GM21717 (cell line): ENCODE measurements around the gene LRRTM4.
"Not testable (repeated sequence)": the region's sequence is repeated elsewhere in the genome, so short reads cannot be mapped to it uniquely, and the experiment has no call there.

Experiments
- ATAC-seq: cut with Tn5 transposase; IDR thresholded peaks from one replicate; pipeline ENCODE4 v1.9.1; 2021; ENCODE audit warnings: mild to moderate bottlenecking, moderate library complexity; ENCODE audit not compliant: unreplicated experiment

Gene LRRTM4

DNA sequence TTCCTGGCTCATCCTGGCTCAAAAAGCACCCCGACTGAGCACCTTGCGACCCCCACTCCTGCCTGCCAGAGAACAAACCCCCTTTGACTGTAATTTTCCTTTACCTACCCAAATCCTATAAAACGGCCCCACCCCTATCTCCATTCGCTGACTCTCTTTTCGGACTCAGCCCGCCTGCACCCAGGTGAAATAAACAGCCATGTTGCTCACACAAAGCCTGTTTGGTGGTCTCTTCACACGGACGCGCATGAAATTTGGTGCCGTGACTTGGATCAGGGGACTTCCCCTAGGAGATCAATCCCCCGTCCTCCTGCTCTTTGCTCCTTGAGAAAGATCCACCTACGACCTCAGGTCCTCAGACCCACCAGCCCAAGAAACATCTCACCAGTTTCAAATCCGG is 433.8 kb downstream of the LRRTM4 start:
- not testable (repeated sequence) for ATAC-seq

GRCh38 chr2:77087987-77088414 is 434.2 kb downstream of the LRRTM4 start:
- no peak for ATAC-seq

DNA sequence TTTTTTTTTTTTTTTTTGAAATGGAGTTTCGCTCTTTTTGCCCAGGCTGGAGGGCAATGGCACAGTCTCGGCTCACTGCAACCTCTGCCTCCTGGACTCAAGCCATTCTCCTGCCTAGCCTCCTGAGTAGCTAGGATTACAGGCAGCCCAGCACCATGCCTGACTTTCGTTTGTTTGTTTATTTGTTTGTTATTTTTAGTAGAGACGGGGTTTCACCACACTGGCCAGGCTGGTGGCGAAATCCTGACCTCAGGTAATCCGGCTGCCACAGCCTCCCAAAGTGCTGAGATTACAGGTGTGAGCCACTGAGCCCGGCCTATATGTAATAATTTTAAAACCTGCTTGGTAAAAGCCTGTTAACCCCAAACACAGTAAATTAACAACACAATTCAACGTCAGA is 435.7 kb downstream of the LRRTM4 start:
- ATAC-seq: no peak

DNA sequence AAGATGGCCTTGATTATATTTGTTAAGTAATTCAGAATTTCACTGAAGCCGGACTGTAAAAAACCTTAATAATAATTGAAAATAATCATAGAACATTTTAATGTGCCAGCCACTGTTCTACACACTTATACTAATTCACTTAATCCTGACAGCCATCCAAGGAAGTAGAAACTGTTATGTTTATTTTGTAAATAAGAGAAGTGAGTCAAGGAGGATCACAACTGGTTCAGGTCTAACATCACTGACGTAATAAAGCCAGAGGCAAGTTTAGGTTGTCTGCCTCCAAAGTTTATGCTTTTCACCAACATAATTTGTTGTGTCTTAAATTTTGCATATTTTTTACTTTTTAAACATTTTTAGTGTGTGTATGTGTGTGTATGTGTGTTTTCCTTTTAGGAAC is 436.1 kb downstream of the LRRTM4 start:
- no peak for ATAC-seq

GRCh38 chr2:77085561-77085960 is 436.6 kb downstream of the LRRTM4 start:
- ATAC-seq: no peak

DNA sequence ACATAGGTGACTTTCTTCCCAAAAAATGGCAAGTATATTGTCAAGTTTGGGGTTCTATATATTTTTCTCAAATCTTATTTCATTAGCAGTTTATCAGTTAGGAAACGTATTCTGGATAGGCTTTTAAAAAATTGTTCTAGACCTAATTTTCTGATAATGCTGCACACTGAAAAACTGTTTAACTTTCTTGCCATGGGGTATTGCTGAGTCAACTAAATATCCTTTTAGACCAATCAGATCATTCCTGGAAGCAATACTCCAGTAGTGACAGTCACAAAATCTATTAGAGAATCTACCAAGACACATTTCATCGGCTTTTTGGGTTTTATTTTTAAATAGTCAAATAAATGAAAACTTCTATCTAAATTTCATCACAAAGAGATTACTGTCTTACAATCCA is 440.6 kb downstream of the LRRTM4 start:
- no peak for ATAC-seq

DNA sequence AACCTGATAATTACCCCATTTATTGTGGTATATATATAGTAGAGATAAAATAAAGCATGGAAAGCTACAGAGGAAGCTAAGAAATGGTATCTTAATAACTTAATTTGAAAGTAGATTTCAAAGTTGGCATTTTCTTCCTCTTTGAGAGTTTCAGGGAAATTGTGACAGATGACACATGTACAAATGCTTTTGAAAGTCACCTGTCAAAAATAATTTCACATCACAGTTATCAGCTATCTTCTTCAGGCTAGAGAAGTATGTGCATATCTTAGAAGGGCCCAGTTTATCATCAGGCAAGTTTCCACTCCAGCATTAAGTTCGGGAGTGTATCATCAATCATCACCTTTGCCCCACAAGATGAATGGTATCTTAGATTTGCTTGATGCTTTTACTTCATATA is 457.9 kb downstream of the LRRTM4 start:
- no peak for ATAC-seq

- ATAC-seq: no peak
These were observed 467.2 kb downstream of the LRRTM4 start for GRCh38 chr2:77054938-77055337.

DNA sequence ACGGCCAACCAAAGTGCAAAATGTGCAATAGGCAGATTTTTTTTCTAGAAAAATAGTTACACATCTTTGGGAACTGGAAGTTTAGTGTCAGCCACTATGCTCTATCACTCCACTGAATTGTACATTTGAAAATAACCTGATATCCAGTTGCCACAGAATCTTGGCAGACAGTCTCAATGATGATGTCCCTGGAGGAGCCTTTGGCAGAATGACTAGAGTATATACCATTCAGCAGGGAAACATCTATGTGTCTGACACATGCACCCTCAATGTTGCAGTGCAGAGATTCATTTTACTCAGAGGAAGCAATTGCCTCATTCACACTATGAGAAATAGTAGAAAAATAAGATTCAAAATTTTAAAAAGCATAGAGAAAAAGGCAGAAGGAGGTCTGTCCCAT is 475.8 kb downstream of the LRRTM4 start:
- no peak for ATAC-seq

GRCh38 chr2:77045456-77045855 is 476.7 kb downstream of the LRRTM4 start:
- ATAC-seq: not testable (repeated sequence)

DNA sequence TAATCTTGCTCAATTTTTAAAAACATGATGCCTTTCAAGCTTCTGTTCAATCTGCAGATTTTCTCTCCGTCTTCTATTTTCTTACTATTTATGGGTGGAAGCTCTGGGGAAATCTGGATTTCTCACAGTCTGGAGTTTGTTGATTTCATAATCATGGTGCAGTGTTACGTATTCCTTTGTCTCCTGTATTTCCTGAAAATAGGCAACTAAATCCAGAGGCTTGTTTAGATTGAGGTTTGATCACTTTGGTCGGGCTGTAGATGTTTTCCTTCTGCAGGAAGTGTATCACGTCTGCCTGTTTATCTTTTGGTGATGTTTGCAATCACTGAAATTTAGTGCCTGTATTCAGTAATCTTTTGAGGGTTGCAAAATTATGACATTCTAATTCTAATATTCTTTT is 487.7 kb downstream of the LRRTM4 start:
- ATAC-seq: no peak

DNA sequence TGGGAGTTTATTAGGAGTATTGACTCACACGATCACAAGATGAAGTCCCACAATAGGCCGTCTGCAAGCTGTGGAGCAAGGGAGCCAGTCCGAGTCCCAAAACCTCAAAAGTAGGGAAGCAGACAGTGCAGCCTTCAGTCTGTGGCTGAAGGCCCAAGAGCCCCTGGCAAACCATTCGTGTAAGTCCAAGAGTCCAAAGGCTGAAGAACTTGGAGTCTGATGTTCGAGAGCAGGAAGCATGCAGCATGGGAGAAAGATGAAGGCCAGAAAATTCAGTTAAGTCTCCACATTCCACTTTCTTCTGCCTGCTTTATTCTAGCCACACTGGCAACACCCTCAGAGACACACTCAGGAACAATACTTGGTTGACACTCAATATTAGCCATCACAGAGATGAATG is 492.9 kb downstream of the LRRTM4 start:
- not testable (repeated sequence) for ATAC-seq

DNA sequence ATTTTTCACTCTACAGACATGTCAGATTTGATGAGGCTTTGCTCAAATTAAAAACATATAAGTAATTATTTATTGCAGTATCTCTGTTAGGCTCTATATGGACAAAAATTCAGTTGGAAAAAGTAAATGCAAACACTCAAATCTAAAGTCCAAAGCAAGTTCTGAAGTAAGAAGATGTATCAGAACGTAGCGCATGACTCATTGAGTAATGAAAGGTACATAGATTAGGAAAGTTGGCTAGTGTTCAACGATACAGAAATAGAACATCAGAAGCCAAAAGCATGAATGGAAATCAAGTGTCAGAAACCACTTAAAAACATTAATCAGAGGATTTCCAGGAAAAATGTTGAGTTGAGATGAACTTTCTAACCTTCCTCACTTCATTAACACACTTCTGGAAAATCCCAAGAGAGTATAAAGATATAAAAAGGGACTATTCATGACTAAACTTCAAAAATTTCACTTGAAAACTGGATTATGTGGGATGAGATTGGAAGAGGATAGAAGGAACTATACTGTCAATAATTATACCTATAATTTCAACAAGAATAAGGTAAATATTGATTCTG is 494.1 kb downstream of the LRRTM4 start:
- ATAC-seq: no peak

DNA sequence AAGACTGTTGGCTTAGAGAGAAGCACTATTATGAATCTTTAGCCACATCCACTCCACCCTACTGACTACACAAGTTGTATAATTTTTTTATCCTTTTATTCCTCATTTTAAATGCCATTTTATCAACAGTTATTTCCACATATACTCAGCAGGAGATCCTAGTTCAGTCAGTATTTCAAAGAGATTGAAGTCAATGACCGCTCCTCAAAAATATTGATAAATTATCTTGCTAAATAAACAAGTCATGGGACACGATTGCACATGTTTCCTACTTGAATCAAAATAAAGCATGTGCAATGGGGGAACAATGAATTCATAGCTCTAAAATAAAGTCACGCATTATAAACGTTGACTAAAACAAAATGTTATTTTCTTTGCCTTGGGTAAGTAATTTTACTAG is 496.5 kb downstream of the LRRTM4 start:
- no peak for ATAC-seq

GRCh38 chr2:77021161-77021560 is 501.0 kb downstream of the LRRTM4 start:
- no peak for ATAC-seq

DNA sequence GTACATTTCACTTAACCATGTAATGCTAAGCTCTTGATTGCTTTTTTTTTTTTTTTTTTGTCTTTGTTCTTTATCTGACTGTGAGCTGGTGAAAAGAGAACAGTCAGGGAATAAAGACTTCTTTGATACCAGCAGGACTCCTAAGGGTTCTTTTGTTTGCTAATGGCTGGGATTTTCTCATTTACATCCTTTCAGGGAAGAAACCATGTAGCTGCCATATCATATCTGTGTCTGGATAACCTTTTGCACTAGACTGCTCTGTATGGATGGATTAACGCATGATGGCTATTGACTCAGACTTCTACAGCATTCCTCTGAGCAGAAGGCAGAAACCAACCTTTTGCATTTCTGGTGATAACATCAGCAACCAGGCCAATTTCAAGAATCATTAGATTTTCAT is 504.0 kb downstream of the LRRTM4 start:
- no peak for ATAC-seq

- ATAC-seq: no peak
These were observed 504.8 kb downstream of the LRRTM4 start for GRCh38 chr2:77017355-77017745.

GRCh38 chr2:77016443-77017354 is 505.5 kb downstream of the LRRTM4 start:
- ATAC-seq: no peak

- no peak for ATAC-seq
These were observed 508.2 kb downstream of the LRRTM4 start for GRCh38 chr2:77013953-77014352.

DNA sequence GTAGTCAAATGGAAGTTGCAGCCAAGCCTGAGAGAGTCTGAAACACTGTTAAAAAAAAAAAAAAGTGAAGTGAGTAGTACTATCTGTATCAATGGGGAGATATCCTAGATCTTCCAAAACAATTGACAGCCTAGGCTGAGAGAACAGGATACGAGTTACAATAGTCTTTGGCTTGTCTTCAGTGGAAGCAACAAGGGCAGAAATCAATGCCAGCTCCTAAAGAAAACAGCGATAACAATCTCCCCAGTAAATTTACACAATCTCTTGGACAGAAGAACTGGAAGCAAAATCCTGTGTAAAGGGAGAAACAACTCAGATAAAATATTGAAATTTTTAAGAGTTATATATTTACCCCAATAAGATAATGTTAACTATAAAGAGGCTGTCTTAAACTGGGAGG is 508.7 kb downstream of the LRRTM4 start:
- ATAC-seq: no peak

DNA sequence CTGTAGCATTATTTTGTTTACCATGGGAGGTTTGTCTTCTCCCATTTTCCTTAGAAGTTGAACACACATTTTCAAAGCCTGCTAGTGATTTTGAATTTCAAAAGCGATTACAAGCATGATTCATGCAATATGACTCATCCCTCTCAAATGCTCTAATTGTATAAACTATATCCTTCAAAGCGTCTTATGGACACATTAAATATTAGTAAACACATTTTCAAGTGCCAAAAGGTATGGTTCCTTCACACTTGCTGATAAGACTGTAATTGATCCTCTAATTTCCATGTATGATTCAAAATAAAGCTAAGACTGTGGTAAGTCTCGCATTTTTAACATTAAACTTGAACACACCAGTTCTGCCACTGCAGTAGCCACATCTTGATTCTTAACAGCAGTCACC is 512.9 kb downstream of the LRRTM4 start:
- no peak for ATAC-seq

DNA sequence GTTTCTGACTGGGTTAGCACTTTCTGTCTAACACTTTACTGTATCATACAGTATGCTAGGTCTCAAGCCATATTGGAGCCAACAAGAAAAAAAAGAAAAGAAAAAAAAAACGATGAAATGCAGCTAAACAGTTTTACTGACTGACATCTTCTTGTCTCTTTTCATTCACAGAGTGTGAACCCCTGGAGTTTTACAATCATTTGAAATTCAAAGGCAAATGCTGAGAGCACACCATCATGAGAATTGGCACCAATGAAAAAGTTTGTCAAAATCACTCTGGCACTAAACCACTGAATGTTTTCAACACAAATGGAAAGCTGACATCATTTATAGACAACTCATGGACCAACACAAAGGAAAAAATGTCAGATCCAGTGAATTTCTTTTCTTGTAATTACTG is 513.3 kb downstream of the LRRTM4 start:
- ATAC-seq: no peak

DNA sequence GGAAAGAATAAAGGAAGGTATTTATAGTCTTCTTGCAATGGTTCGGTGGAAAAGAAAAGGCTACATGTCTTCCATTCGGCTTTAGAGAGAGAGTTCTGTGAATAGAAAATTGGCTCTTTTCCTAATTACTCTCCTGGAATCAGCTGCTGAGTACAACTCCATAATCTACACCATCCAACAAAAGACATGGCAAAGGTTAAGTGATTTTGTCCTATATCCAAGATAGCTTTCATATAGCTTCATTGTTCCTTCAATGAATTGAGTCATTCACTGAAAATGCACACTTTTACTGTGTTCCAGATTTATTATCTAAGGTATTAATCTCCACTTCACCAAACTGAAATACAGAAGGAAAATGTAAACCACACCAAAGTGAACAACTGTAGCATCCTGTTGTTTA is 514.5 kb downstream of the LRRTM4 start:
- no peak for ATAC-seq
